ENCODE data around the gene DTNBP1.

DNA sequence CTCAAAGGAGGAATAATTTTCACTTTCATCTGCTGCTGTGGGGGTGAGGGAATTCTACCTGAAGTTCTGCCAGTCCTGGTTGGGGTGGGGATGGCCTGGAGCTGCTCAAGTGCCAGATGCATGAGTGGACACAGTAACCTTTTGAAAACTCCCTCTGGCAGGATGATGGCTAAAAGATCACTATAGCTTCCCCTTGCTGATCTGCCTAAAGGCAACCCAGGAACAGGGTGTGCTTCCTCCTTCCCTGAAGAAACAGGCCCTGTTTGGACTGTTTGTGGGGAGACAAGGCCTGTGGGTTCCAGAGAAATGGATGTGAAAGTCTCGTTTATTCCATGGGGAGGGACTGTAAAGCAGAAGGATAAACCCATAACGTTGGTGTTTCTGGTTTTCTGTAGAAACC is 176.9 kb downstream of the DTNBP1 start:
- TF ChIP-seq, protein P1, sequence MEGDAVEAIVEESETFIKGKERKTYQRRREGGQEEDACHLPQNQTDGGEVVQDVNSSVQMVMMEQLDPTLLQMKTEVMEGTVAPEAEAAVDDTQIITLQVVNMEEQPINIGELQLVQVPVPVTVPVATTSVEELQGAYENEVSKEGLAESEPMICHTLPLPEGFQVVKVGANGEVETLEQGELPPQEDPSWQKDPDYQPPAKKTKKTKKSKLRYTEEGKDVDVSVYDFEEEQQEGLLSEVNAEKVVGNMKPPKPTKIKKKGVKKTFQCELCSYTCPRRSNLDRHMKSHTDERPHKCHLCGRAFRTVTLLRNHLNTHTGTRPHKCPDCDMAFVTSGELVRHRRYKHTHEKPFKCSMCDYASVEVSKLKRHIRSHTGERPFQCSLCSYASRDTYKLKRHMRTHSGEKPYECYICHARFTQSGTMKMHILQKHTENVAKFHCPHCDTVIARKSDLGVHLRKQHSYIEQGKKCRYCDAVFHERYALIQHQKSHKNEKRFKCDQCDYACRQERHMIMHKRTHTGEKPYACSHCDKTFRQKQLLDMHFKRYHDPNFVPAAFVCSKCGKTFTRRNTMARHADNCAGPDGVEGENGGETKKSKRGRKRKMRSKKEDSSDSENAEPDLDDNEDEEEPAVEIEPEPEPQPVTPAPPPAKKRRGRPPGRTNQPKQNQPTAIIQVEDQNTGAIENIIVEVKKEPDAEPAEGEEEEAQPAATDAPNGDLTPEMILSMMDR (conservative IDR thresholded peaks at IDR 0.05; ENCODE audit: low read depth, low read length): no peak
- TF ChIP-seq EZH2 (IDR thresholded peaks at IDR 0.05; ENCODE audit: borderline replicate concordance, low read depth, low read length, poor library complexity, severe bottlenecking): no peak

Data from A673 (cell line).